GM12864 (cell line): ENCODE results near the gene SAP130.

Source experiments
- DNase-seq: peaks from one replicate; pipeline ENCODE4 v3.0.0-alpha.2; 2011; ENCODE audit warnings: low read depth
- H3K4me3 ChIP-seq: 2 replicates; pipeline ENCODE4 v1.5.1; 2011; ENCODE audit warnings: mild to moderate bottlenecking, low read depth, low read length, control low read depth
- TF ChIP-seq, protein P1 (sequence below): IDR thresholded peaks from 2 replicates; pipeline ENCODE4 v1.5.1; 2011; ENCODE audit warnings: low read depth, mild to moderate bottlenecking, moderate library complexity, low read length, control low read depth, inconsistent platforms; ENCODE audit errors: missing control alignments

SAP130 gene

GRCh38 chr2:128027801-128028667 is at the start of gene SAP130:
Gene SAP130, minus strand, starts transcription at chr2:128028059. Its CDS starts 1,767 bp downstream, at chr2:128026292.
- H3K4me3 ChIP-seq, result peak within 1 kb of the TSS; percentile 94
- TF ChIP-seq, protein P1, sequence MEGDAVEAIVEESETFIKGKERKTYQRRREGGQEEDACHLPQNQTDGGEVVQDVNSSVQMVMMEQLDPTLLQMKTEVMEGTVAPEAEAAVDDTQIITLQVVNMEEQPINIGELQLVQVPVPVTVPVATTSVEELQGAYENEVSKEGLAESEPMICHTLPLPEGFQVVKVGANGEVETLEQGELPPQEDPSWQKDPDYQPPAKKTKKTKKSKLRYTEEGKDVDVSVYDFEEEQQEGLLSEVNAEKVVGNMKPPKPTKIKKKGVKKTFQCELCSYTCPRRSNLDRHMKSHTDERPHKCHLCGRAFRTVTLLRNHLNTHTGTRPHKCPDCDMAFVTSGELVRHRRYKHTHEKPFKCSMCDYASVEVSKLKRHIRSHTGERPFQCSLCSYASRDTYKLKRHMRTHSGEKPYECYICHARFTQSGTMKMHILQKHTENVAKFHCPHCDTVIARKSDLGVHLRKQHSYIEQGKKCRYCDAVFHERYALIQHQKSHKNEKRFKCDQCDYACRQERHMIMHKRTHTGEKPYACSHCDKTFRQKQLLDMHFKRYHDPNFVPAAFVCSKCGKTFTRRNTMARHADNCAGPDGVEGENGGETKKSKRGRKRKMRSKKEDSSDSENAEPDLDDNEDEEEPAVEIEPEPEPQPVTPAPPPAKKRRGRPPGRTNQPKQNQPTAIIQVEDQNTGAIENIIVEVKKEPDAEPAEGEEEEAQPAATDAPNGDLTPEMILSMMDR, result no peak
- DNase-seq, result peak; percentile 85

GRCh38 chr2:128076461-128077106 is 48.7 kb upstream of the SAP130 start:
- TF ChIP-seq, protein P1, result no peak
- DNase-seq, result no peak
- no peak overlapping the region for H3K4me3 ChIP-seq

DNA sequence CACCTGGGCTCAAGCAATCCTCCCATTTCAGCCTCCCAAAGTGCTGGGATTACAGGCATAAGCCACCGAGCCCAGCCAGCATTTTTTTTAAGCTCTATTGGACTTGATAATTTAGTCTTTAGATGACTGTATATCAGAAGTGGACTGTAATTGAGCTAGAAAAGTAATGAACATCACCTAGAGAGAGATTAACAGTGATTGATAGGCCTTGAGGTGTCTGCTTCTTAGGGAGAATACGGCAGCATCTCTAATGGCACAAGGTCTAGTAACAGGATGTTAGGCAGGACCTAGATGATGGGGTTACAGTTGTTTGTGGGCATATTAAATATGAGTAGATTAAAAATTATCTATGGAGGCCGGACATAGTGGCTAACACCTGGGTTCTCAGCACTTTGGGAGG is 45.4 kb upstream of the SAP130 start:
- TF ChIP-seq, protein P1, result no peak
- no peak for DNase-seq
- no peak overlapping the region for H3K4me3 ChIP-seq

- no peak overlapping the region for H3K4me3 ChIP-seq
- DNase-seq, result no peak
- TF ChIP-seq, protein P1, result no peak
Observed at GRCh38 chr2:128069769-128070168, 41.9 kb upstream of the SAP130 start.

DNA sequence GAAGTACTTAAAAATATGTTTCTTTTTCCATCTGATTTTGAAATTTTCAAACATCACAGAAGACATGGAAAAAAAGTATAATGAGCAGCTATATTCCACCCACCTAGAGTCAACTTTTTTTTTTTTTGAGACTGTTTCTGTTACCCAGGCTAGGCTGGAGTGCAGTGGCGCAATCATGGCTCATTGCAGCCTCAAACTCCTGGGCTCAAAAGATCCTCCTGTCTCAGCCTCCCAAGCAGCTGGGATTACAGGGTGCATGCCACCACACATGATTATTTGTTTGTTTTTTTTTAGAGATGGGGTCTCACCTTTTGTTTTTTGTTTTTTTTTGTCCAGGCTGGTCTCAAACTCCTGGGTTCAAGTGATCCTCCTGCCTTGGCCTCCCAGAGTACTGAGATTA is 36.5 kb upstream of the SAP130 start:
- TF ChIP-seq, protein P1, result no peak
- DNase-seq, result no peak
- no peak overlapping the region for H3K4me3 ChIP-seq

- DNase-seq, result no peak
- H3K4me3 ChIP-seq, result no peak overlapping the region
- TF ChIP-seq, protein P1, result no peak
Observed at GRCh38 chr2:128062571-128062970, 34.7 kb upstream of the SAP130 start.
